ENCODE measurements around the gene CREB5. TPM values are rescaled to one million over a fixed set of nuclear protein-coding genes. Genes with fewer than 3 reads are reported as not detected.

The CREB5 gene
- total and polyA plus RNA-seq, 2 of the 13 experiments (the other 11 are each of a cell fraction or from before 2014, with no cell fraction given) = 0.38 to 0.71 TPM

- intact Hi-C loops (cut with micrococcal nuclease; ENCODE audit: unreplicated experiment) = no loop called here
- Histone ChIP-seq H3K9ac (ENCODE audit: insufficient read depth, low read depth, low read length) (no peak overlapping the region), H3K4me2 (ENCODE audit: low read depth, low read length) (no peak overlapping the region), H3K27me3 (ENCODE audit: control insufficient read depth in 1 of 2, insufficient read depth in 2 of 2, low read length in 2 of 2) (no peaks in the 10 kb centered on the region), H3K4me3 (replicated peaks in 1 of 3; ENCODE audit: insufficient read depth in 1 of 3, low read depth in 2 of 3, low read length in 3 of 3) (no peak overlapping the region), H3K36me3 (replicated peaks in 1 of 2; ENCODE audit: control insufficient read depth in 1 of 2, insufficient read depth in 2 of 2, low read length in 2 of 2) (no peaks in the 10 kb centered on the region), H3K27ac (ENCODE audit: extremely low read length, insufficient read depth, low read length) (no peak overlapping the region), H3K79me2 (ENCODE audit: insufficient read depth, low read length) (no peaks in the 10 kb centered on the region), H4K20me1 (ENCODE audit: insufficient read depth, low read length) (no peaks in the 10 kb centered on the region), H2AFZ (ENCODE audit: low read length) (no peak overlapping the region), H3K9me3 (ENCODE audit: low read length) (no peaks in the 10 kb centered on the region), H3K4me1 (ENCODE audit: insufficient read depth, low read length) (no peaks in the 10 kb centered on the region)
- BruUV-seq (replicated peaks) = no TSS peak
- POLR2A ChIA-PET = no interaction called here
- FAIRE-seq (no peak), ATAC-seq (no peak), DNase-seq (ENCODE audit: low spot score) (no peak)
- in situ Hi-C loops (cut with HindIII; ENCODE audit: extremely low pct_ligation_motif_present, low pct_unique_long_range_greater_than_20kb) = no loop called here
- CTCF ChIA-PET (ENCODE audit: low intra/inter-chr PET ratio, low total read pairs) = no interaction called here
- TF ChIP-seq, protein P1, sequence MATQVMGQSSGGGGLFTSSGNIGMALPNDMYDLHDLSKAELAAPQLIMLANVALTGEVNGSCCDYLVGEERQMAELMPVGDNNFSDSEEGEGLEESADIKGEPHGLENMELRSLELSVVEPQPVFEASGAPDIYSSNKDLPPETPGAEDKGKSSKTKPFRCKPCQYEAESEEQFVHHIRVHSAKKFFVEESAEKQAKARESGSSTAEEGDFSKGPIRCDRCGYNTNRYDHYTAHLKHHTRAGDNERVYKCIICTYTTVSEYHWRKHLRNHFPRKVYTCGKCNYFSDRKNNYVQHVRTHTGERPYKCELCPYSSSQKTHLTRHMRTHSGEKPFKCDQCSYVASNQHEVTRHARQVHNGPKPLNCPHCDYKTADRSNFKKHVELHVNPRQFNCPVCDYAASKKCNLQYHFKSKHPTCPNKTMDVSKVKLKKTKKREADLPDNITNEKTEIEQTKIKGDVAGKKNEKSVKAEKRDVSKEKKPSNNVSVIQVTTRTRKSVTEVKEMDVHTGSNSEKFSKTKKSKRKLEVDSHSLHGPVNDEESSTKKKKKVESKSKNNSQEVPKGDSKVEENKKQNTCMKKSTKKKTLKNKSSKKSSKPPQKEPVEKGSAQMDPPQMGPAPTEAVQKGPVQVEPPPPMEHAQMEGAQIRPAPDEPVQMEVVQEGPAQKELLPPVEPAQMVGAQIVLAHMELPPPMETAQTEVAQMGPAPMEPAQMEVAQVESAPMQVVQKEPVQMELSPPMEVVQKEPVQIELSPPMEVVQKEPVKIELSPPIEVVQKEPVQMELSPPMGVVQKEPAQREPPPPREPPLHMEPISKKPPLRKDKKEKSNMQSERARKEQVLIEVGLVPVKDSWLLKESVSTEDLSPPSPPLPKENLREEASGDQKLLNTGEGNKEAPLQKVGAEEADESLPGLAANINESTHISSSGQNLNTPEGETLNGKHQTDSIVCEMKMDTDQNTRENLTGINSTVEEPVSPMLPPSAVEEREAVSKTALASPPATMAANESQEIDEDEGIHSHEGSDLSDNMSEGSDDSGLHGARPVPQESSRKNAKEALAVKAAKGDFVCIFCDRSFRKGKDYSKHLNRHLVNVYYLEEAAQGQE (IDR thresholded peaks at IDR 0.05; ENCODE audit: borderline replicate concordance in 1 of 2, low read depth in 1 of 2, low read length in 2 of 2) = no peak
- TF ChIP-seq FOXK1 (CRISPR knock-in tag; IDR thresholded peaks at IDR 0.05; ENCODE audit: borderline replicate concordance, low read depth) (no peak), TRIM22 (IDR thresholded peaks at IDR 0.05) (no peak), PAX8 (CRISPR knock-in tag; IDR thresholded peaks at IDR 0.05; ENCODE audit: borderline replicate concordance) (no peak), ELF4 (CRISPR knock-in tag; IDR thresholded peaks at IDR 0.05; ENCODE audit: borderline replicate concordance) (no peak)
- TF ChIP-seq, protein P2, sequence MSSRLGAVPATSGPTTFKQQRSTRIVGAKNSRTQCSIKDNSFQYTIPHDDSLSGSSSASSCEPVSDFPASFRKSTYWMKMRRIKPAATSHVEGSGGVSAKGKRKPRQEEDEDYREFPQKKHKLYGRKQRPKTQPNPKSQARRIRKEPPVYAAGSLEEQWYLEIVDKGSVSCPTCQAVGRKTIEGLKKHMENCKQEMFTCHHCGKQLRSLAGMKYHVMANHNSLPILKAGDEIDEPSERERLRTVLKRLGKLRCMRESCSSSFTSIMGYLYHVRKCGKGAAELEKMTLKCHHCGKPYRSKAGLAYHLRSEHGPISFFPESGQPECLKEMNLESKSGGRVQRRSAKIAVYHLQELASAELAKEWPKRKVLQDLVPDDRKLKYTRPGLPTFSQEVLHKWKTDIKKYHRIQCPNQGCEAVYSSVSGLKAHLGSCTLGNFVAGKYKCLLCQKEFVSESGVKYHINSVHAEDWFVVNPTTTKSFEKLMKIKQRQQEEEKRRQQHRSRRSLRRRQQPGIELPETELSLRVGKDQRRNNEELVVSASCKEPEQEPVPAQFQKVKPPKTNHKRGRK (CRISPR knock-in tag; IDR thresholded peaks at IDR 0.05) = no peak
These were observed 194.1 kb downstream of the CREB5 start for GRCh38 chr7:28606421-28606820.
